GM12892 (cell line): ENCODE results near the gene TMCC2.

Experiments used
- DNase-seq: peaks from one replicate; pipeline ENCODE4 v3.0.0; 2011; ENCODE audit not compliant: insufficient read length
- FAIRE-seq: peaks from 2 replicates; lab custom pipeline; 2011; peaks lifted over from hg19 to GRCh38; lab: Jason Lieb, UNC
- POLR2A ChIP-seq: IDR thresholded peaks from 2 replicates; pipeline ENCODE4 v1.6.1; 2011; ENCODE audit warnings: low read depth, low read length, control low read depth
- POLR2AphosphoS5 ChIP-seq: IDR thresholded peaks from 2 replicates; pipeline ENCODE4 v1.6.1; 2011; ENCODE audit warnings: low read depth, low read length, control low read depth
- TAF1 ChIP-seq: IDR thresholded peaks from 2 replicates; pipeline ENCODE4 v1.6.1; 2011; ENCODE audit warnings: low read depth, mild to moderate bottlenecking, control low read depth, low read length, borderline replicate concordance

The TMCC2 gene

DNA sequence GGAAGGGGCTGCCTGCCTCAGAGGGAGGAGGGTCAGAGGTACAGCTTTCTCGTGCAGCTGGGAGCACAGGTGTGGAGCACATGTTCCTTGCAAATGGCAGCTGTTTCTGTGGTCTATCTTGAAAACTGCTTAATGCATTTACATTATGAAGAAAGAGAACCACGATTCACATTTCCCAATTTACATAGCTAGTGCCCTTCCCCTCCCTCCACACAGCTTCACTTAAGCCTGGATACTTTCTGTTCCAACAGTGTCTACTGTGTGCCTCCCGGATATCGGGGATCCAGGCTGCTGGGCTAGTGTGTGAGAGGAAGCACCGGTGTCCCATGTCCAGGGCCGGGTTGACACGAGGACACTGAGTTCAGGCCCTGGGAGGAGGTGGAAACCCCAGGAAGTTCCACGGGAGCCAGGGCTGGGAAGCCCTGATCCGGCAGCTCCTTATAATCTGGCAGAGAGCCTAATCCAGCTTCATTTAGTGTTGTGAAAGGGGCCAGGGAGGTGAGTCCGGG lies 31.6 kb downstream of the TMCC2 start:
- no peak for DNase-seq
- TF ChIP-seq POLR2AphosphoS5: no peak
- no peak for TF ChIP-seq TAF1
- TF ChIP-seq POLR2A: no peak
- FAIRE-seq: no peak

- DNase-seq: no peak
- no peak for FAIRE-seq
- TF ChIP-seq TAF1 (no peak), POLR2A (no peak), POLR2AphosphoS5 (no peak)
These were observed 32.3 kb downstream of the TMCC2 start for GRCh38 chr1:205259998-205260397.

- DNase-seq (no peak), FAIRE-seq (no peak)
- TF ChIP-seq POLR2A (no peak), TAF1 (no peak), POLR2AphosphoS5 (no peak)
These were observed 33.4 kb downstream of the TMCC2 start for GRCh38 chr1:205260948-205261732.

DNA sequence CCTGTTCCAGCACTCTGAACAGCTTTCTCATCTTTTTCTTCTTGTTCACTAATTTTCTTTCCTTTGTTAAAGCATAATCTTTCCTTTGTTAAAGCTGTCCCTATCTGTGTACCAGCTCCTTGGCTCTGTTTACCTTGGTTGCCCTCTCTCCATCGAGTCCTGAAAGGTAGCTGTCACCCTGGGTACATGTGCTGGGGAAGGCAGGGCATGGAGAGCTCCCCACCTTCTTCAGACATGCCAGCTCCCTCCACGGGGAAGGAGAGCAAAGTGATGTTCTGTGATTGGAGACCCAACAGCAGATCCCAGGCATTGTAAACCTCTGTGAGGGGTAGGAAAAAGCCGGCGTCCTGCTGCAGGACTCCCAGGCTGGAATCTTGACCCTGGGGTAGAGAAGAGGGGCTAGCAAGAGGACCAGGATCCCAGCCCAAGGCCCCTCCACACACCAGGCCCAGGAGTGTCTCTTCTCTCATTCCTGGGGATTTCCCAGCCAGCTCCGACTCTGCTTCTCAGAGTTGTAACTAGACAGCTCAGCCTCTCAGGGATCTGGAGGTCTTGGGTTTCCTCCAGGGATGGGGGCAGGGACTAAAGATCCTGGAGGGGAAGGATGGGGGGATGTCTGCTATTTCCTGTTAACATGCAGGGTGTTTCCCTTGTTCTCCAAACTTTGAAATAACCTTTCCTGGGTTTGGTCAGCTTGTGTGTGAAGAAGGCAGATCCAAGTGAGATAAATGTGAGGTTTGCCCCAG lies 34.4 kb downstream of the TMCC2 start:
- TF ChIP-seq TAF1 (no peak), POLR2AphosphoS5 (no peak), POLR2A (no peak)
- DNase-seq (no peak), FAIRE-seq (no peak)

GRCh38 chr1:205262731-205263171 lies 35.0 kb downstream of the TMCC2 start:
- DNase-seq (no peak), FAIRE-seq (no peak)
- TF ChIP-seq POLR2AphosphoS5 (no peak), POLR2A (no peak), TAF1 (no peak)

- FAIRE-seq: no peak
- no peak for DNase-seq
- TF ChIP-seq POLR2A (no peak), POLR2AphosphoS5 (no peak), TAF1 (no peak)
These were observed 35.9 kb downstream of the TMCC2 start for GRCh38 chr1:205263580-205264190.

DNA sequence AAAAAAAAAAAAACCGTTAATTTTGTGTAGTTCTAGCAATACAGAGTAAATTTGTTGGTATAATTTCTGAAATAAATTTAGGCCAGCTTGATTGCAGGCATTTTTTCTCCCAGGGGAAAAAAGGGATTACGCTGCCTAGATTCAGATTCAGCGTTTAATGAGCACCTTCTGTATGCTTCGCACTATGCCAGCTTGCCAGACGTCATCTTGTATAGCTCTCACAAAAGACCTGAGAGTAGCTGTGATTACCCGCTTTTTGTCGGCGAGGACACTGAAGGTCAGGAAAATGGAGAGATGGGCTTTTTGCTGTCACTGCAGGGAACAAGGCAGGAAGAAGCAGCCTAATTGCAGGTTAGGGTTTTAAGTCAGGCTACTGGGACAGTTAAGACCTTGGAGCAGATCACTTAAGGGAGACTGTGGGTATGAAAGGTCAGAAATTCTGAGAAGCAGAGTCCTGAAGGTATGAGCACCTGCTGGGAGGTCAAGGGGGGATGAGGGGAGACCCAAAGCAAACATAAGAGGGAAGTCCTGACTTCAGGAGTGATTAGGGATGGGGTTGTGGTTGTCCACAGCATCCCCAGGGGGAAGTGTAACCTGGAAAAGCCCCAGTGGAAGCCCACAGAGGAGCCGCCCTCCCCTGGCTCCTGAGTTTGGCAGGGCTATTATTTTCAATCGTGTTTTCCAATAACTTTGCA lies 39.0 kb downstream of the TMCC2 start:
- TF ChIP-seq POLR2A: no peak
- TF ChIP-seq POLR2AphosphoS5: no peak
- no peak for TF ChIP-seq TAF1
- no peak for FAIRE-seq
- DNase-seq: no peak

- FAIRE-seq: no peak
- TF ChIP-seq POLR2AphosphoS5: no peak
- TF ChIP-seq TAF1: no peak
- TF ChIP-seq POLR2A: no peak
- DNase-seq: no peak
These were observed 39.7 kb downstream of the TMCC2 start for GRCh38 chr1:205267306-205267902.

DNA sequence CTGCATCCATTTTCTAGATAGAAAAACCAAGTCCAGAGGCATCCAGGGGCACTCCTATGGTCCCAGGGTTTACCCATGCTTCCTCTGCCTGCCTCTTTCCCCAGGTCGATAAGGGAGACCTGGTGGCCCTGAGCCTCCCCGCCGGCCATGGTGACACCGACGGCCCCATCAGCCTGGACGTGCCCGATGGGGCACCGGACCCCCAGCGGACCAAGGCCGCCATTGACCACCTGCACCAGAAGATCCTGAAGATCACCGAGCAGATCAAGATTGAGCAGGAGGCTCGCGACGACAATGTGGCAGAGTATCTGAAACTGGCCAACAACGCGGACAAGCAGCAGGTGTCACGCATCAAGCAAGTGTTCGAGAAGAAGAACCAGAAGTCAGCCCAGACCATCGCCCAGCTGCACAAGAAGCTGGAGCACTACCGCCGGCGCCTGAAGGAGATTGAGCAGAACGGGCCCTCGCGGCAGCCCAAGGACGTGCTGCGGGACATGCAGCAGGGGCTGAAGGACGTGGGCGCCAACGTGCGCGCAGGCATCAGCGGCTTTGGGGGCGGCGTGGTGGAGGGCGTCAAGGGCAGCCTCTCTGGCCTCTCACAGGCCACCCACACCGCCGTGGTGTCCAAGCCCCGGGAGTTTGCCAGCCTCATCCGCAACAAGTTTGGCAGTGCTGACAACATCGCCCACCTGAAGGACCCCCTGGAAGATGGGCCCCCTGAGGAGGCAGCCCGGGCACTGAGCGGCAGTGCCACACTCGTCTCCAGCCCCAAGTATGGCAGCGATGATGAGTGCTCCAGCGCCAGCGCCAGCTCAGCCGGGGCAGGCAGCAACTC lies 41.3 kb downstream of the TMCC2 start:
- FAIRE-seq (no peak), DNase-seq (no peak)
- TF ChIP-seq POLR2A: no peak
- no peak for TF ChIP-seq POLR2AphosphoS5
- no peak for TF ChIP-seq TAF1

- no peak for TF ChIP-seq POLR2AphosphoS5
- no peak for TF ChIP-seq POLR2A
- TF ChIP-seq TAF1: no peak
- FAIRE-seq: no peak
- DNase-seq: no peak
These were observed 42.0 kb downstream of the TMCC2 start for GRCh38 chr1:205269711-205270110.
